GM04504 (cell line): ENCODE data around the gene ROBO2.

ENCODE experiments used
- DNase-seq: peaks from one replicate; pipeline ENCODE4 v3.0.0-alpha.2; 2012; ENCODE audit warnings: low read depth

The ROBO2 gene

DNA sequence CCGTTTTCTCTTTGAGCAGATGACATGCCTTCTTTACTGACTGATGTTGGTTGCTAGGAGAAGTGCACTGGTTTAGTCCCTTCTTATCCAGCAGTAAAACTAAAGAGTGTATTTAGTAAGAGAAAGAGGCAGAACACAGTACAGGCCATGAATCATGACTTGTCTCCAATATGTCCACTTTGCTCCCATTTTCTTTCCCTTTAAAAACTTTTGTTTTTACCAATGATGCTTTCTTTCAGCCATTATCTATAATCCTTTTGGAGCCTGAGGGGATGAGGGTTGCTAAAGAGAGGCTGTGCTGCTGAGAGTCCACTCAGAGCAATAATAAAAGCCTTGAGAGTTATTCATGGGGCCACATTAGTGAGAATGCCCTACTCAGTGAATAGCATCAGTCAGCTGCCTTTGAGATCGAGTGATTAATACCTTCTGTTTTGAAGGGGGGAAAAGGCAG is 12.2 kb downstream of the ROBO2 start:
- DNase-seq: no peak

DNA sequence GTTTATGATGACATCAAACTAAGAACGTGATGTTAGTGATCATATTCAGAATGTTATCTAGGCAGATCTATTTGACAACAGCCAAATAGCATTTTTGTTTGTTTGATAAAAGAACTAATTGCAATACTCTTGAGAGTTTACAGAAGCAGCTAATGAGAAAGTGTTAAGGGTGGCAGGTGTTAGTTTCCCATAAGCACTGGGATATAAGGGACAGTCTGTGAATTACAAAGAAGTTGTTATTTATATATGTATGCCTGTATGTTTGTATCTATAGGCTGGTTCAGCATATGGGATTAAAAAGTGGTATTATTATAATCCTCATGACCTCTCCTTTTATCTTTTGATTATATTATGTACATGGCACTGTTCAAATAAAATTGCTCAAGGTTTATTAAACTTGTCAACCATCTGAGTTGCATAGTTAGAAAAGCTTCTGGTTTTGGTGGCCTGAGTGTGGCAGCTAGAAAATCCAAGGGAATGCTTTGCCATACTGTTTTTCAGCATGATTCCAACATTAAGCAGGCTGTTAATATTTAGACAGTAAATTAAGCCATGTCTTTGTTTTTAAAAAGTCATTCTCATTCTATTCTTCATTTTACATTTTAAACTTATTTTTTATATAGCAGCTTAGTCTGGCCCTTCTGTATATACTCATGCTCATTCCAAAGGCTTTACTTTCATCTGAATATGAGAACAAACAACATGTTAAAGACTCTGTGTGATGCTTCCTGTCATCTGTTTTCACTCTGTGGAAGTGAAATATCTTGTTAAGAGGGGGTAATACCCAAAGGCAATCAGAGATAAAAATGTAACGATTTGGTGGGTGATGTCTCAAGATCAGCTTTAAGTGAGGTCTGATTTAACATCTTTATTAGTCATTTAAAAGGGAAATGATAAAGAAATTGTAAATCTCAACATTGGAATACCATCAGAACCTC is 13.1 kb downstream of the ROBO2 start:
- DNase-seq: no peak

DNA sequence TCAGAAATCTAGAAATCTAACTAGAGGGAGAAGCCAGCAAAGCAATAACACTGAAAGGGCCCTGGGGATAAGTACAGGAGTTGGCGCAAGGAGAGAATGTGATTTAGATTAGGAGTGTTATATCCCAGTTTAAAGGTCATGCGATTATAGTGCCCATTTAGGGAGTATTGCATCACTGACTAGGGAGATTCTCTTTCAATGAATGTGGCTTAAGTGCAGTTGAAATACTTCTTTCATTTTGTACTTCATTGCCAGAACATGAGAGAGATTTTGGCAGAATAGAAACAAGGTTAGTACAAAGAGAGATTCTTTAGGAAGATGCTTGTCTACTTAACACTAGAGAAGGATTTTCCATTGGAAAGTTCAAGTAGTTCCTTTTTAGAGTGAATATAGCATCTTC is 13.9 kb downstream of the ROBO2 start:
- DNase-seq: no peak

DNA sequence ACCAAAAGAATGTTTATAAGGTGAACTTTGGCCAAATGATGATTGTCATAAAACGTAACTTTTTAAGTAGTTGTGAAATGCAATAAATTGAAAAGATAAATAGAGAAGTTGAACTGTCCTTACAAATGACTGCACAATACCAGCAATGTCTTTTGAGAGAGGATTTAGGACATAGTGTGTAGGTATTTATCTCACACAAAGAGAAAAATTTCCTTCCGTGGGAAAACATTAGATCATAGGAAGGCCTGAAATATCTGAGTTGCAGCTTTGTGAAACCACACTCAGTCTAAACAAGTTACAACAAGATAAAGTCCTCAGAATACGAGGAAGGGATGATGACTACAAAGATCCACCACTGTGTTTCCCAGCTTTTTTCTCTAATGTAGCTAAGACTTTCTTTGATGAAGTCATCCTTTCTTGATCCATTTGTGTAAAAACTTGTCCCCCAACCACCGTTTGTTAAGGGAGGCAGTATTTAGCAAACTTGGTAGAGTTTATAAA is 16.0 kb downstream of the ROBO2 start:
- DNase-seq: no peak

DNA sequence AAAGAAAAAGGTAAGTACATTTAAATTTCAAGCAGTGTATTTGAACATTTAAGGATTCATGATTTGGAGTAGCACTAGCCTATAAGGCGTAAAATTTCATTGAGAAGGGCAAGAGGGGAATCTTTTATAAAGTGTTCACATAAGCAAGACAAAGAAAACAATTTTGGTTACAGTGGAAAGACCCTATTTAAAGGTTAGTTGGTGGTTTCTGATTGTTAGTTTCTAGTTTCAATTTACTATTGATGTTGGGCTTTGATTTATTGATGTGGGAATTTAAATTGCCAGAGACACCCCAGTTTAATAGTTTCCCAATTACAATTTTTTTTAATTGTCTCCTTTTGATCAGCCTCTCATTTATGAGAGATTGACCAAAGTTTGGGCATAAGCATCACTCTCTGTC is 19.5 kb downstream of the ROBO2 start:
- DNase-seq: no peak

DNA sequence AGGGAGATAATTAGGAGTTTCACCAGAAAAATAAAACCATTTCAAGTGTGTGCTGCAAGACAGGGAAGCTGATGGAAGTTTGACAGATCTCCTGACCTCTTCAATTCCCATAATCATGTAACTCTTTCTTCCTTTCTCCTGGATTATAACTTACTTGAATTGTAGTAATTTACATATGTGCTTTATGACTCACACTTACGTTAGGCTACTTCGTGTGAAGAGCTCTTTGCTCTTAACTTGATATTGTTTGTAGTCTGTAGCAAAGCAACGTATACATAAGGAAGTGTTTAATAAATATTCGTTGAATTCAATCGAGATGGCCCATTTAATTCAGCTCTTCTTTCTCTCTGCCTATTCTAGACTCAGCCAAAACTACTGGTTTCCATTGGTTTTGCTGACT is 23.5 kb downstream of the ROBO2 start:
- DNase-seq: no peak

DNA sequence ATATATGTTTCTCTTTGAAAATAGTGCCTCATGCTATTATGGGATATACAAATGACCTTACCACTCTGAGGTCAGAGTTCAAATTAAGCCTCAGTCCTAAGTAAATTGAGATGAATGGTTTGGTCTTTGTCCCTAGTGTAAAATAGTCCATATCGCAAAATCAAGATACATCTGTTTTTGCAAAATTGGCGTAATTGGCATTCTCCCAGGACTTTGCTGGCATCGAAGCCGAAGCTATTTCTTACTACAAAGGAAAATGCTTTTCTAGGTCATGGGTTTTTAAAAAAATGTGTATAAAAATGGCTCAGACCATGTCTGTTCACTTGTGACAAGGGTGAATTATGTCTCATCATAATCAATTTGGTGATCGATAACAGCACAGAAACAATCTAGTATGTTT is 25.9 kb downstream of the ROBO2 start:
- no peak for DNase-seq

DNA sequence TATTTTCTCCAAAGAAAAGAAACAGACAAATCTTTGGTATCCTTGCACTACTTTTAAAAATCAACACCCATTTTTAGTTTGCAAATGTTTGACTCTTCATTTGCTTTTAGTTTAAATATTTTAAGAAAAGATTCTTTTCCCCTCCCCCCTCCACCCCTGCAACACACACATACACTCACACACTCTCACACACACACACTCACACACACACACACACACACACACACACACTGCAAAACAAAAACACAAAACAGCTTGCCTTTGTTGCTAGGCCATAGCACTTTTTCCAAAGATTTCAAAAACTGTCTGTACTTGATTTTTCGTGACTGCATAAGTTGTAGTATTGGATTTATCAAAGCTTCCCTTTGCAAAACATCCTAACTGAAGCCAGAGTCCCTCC is 26.9 kb downstream of the ROBO2 start:
- no peak for DNase-seq

DNA sequence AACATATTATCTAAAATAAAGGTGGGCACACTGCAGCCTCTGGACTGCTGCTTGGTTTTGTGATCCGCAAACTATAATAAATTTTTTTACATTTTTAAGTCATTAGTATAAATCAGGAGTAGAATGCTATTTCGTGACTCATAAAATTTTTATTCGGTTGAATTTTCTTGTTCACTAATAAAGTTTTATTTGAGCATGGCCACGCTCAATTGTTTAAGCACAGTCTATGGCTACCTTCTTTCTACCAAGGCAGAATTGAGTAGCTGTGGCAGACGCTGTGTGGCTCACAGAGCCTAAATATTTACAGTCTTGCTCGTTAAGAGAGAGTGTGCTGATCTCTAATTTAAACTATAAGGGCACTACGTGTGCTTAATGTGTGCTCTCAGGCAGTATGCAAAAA is 28.9 kb downstream of the ROBO2 start:
- DNase-seq: no peak

DNA sequence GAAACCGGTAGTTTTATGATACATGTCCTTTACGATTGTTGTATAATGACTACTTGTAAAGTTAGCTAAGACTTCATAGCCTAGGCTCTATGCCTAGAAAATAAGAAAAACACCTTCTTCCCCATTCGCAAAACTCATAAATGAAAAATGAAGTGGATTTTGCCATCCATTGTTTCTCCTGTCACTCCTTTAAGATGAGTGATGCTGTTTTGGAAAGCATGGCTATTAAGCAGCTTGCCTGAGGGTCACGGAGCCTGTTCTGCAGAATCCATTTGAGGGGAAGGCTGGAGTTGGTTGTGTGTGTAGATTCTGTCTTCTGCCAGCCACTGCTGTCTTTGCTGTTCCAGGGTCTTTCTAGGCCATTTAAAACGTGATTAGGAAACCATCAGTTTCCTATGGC is 31.5 kb downstream of the ROBO2 start:
- no peak for DNase-seq

DNA sequence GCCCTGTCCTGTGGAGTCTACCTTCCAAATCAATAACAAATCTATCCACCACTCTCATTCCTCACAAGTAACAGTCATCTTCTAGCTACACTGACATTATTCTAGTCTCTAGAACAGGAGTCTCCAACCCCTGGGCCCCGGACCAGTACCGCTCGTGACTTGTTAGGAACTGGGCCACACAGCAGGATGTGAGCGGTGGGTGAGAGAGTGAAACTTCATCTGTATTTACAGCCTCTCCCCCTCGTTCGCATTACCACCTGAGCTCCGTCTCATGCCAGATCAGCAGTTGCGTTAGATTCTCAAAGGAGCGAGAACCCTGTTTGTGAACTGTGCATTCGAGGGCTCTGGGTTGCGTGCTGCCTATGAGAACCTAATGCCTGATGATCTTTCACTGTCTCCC is 31.9 kb downstream of the ROBO2 start:
- no peak for DNase-seq

DNA sequence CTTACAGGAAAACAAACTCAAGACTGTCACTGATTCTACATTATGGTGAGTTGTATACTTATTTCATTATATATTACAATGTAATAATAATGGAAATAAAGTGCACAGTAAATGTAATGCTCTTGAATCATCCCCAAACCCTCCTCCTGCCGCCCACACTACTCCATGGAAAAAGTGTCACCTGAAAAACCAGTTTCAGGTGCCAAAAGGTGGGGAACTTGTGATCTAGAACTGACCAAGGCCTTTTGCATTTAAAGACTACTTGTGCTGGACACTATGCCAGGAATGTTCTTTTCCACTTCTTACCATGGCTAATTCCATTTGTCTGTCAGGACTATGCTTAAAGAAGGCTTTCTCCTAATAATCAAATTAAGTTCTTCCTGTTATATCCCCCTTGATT is 32.3 kb downstream of the ROBO2 start:
- DNase-seq: no peak

DNA sequence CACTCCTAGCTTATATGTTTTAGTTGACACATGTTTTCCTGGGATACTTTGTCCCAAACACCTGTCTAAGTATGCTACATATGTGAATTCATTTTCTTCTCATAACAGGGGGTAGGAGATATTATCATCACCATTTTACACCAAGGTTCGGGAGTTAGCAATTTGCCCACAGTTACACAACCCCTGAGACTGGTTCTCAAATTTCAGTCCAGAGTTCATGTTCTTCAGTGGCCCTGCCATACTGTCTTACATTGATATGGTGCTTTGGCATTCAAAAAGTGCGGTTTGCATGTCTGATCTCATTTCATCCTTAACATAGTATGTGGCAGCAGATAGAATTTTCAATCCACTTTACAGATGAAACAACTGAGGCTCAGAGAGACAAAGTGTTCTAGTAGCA is 38.4 kb downstream of the ROBO2 start:
- DNase-seq: no peak

DNA sequence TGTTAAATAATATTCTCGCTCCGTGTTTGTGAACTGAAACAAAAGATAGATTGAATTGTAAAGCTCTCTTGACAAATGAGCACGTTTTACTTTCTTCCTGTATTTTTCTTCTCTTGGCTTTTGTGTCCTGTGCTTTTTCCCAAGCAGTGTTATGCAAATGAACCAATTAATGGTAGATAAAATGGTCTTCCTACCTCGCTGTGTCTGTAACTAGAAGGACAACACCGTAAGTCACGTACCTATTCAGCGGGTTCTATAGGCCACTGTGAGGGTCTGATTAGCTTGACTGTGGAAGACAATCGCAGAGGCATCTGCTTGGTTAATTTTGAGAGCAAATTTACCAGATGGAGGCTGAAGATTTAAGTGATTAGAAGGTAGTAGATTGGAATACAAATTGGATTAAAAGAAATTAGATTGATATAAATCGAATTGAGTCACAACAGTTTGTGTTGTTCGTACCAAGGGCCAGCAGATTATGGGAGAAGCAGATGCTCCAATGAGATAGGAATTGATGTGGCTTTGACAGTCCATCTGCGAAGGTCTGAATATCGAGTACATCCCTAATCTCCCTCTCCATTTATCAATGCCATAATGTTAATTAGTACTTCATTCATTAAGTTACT is 40.2 kb downstream of the ROBO2 start:
- no peak for DNase-seq

DNA sequence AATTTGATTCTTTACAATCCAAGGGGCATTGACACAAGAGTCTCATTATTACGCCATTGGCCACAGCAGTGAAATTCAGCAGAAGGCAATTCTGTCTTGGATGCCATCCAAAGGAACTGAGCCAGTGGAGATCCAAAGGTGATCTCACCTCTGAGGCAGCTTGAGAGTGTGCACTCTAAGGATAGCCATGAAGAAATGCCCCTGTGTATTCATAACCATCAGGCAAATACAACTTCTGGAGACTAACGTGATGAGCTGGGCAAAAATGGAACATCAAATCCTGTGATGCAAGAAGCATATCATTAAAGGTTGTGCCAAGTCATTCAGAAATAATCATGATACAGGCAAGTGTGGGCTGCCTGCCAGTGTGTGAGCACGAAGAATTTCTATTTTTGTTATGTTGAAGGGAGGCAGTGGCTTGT is 41.4 kb downstream of the ROBO2 start:
- no peak for DNase-seq

DNA sequence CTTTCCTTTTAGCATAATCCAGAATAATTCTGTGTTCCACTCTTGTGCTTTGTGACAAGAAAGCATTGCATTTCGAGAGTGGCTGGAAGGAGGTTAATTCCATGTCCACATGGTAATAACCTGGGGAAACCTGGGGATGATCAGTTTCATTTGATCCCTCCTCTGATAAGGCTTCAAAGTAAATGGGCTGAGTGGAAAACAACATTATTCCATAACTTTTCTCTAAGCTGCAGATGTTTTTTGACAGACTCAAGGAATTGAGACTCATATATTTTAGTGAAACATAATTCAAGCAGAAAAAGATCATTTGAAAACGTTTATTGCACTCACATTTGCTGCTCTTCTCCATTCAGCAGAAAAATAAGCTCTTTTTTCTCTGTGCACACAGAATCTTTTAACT is 44.6 kb downstream of the ROBO2 start:
- DNase-seq: no peak

DNA sequence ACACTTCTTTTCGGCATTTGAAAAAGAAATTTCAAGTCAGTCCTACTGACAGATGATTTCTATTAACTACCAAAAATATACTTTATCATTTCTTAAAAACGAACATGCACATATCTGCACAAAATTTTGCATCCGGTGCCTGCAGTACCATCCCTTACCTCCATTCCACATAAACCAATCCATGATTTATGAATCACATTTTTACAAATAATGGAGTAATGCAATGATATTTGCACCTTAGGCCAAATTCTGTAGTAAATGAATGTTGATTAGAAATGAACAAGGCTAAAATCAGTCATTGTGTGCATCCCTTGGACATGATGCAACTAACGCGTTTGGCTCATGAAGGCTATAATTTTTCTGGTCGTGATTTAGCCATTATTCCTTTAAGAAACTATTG is 46.5 kb downstream of the ROBO2 start:
- no peak for DNase-seq

DNA sequence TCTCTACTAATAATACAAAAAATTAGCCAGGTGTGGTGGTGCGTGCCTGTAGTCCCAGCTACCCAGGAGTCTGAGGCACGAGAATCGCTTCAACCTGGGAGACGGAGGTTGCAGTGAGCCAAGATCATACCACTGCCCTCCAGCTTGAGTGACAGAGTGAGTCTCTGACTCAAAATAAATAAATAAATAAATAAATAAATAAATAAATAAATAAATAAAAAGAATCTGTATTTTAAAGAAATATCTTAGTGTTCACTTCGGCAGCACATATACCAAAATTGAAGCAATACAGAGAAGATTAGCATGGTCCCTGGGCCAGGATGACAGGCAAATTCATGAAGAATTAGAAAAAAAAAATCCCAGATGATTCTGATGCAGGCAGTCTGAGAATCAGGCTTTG is 51.9 kb downstream of the ROBO2 start:
- no peak for DNase-seq

DNA sequence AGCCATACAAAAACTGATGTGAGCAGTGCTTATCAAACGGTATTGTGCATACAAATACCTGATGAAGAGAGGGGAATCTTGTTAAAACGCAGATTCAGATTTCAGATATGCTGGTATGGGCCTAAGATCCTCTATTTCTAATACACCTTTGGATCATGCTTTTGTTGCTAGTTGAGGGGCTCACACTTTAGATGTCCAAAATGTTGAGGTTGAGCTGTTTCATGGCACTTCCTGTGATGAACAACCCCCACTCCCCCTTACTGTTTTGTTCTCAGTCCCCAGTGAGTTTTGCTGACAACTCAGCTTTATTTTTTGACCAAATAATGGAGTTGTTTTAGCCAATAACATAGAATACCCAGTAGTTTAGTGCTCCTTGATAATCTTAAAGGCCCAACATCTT is 53.2 kb downstream of the ROBO2 start:
- no peak for DNase-seq

DNA sequence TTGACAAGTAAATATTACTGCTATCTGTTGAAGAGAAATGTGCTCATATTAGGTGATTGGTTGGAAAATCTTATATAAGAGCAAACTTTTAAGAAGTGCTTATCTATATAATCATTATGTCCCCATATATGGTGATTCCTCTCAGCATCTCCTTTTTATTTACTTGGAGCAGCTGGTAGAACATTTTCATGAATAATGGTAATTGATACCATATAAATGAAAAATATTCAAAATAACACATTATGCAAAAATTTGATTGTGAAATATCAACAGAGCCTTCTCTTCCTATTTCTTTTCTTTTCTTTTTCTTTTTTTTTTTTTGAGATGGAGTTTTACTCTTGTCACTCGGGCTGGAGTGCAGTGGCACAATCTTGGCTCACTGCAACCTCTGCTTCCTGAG is 56.2 kb downstream of the ROBO2 start:
- DNase-seq: no peak

DNA sequence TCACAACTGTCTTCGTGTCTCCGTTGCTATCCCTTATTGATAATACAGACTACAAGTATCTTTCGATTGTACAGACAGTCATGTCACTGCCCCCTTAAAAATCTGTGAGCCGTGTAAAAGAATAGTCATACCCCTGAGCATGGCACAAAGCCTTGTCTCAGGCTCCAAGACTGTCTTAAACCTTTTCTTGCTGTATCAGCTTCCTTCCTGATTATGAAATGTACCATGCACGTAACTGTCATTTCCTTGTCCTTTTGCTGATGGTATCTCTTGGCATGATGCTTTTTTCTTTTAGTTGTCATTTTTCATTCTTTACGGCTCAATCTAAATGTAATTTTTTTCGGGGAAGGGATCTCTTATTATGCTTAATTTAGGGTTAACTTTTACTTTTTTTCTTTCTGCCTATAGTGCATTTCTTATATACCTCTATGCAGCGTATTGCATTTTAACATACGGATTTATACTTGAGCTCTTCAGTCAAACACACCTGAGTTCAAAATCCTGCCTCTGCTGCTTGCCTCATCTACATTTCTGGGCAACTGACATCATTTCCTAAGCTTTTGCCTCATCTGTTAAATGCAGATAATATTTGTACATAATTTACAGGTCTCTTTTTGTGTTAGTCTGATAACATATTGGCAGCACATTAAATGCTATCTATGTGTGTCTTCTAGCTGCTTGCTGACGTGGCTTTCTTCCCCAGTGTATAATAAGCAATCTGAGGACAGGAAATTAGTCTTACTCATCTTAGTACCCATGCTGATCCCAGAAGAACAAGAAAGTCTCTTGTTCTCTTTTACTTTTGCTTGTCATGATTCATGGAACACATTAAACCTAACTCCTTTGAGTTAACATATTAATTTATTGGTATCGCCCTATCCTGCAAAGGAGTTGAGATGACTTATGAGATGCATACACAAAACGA is 57.3 kb downstream of the ROBO2 start:
- no peak for DNase-seq
